BJ (cell line): ENCODE results near the gene CLDN34. TPM values are rescaled to one million over a fixed set of nuclear protein-coding genes. Genes with fewer than 3 reads are reported as not detected.

Experiments
- CTCF ChIA-PET: fragments of 350-600 bp; formaldehyde crosslinking; extraction: SDS; loops from one replicate; lab custom pipeline; 2021; ENCODE audit warnings: antibody characterized with exemption, inconsistent platforms; lab: Yijun Ruan, JAX
- POLR2A ChIA-PET: fragments of 300-600 bp; sonication (Branson Sonifier 250); formaldehyde crosslinking; extraction: SDS; loops from one replicate; lab custom pipeline; 2021; ENCODE audit warnings: antibody characterized with exemption; lab: Charles Lee
- DNase-seq: peaks from one replicate; pipeline ENCODE4 v3.0.0-alpha.2; 2011; ENCODE audit warnings: low read depth
- H3K27me3 ChIP-seq: 2 replicates; pipeline ENCODE4 v1.6.0; 2011; ENCODE audit warnings: low read length; ENCODE audit not compliant: control insufficient read depth, insufficient read depth
- H3K36me3 ChIP-seq: 2 replicates; pipeline ENCODE4 v1.5.1; 2011; ENCODE audit warnings: low read length; ENCODE audit not compliant: control insufficient read depth, insufficient read depth
- H3K4me3 ChIP-seq: 2 replicates; pipeline ENCODE4 v1.5.1; 2011; ENCODE audit warnings: low read depth, mild to moderate bottlenecking, control low read depth, low read length
- CTCF ChIP-seq: IDR thresholded peaks from 2 replicates; pipeline ENCODE4 v1.5.1; 2011; ENCODE audit warnings: low read depth, mild to moderate bottlenecking, control low read depth, inconsistent platforms, low read length, moderate library complexity; ENCODE audit not compliant: insufficient read depth
- polyA plus RNA-seq: library from polyadenylated mRNA; depleted of rRNA; stranded (reverse); fragments of >200 nt; gene quantifications from 2 replicates; pipeline ENCODE4 v1.2.3, GENCODE V29; 2011; rRNA removed

The CLDN34 gene
- polyA plus RNA-seq, 1 experiment, result not detected

- DNase-seq, result no peak
- Histone ChIP-seq H3K4me3 (peak overlapping the region; percentile 57), H3K27me3 (no peaks in the 10 kb centered on the region), H3K36me3 (no peaks in the 10 kb centered on the region; the same call in 1 of the 2 replicates)
- no peak for TF ChIP-seq CTCF
- POLR2A ChIA-PET, result no interaction called here
- CTCF ChIA-PET, result interaction anchor here (1.3 to 2.0 kb wide), 2 partner anchors 103 to 119 kb away, joined by 4 to 9 read pairs; no protein-coding TSS in a partner anchor
Measured at GRCh38 chrX:10015723-10016518, 48.8 kb downstream of the CLDN34 start.

- Histone ChIP-seq H3K4me3 (peak overlapping the region; percentile 57), H3K36me3 (no peaks in the 10 kb centered on the region; the same call in 1 of the 2 replicates), H3K27me3 (no peaks in the 10 kb centered on the region)
- TF ChIP-seq CTCF, result no peak
- no peak for DNase-seq
- POLR2A ChIA-PET, result no interaction called here
- CTCF ChIA-PET, result interaction anchor here (1.3 to 2.0 kb wide), 2 partner anchors 102 to 120 kb away, joined by 4 to 9 read pairs; no protein-coding TSS in a partner anchor
Measured at GRCh38 chrX:10016519-10017132, 49.5 kb downstream of the CLDN34 start.

- CTCF ChIA-PET, result interaction anchor here (1.1 to 2.0 kb wide), 3 partner anchors 93 to 101 kb away, joined by 3 to 9 read pairs (median 3); no protein-coding TSS in a partner anchor
- TF ChIP-seq CTCF, result peak; percentile 16; the same call in 1 of the 2 replicates
- Histone ChIP-seq H3K36me3 (no peaks in the 10 kb centered on the region; the same call in 1 of the 2 replicates), H3K4me3 (no peak overlapping the region), H3K27me3 (no peaks in the 10 kb centered on the region)
- POLR2A ChIA-PET, result no interaction called here
- DNase-seq, result peak; percentile 64
Measured at GRCh38 chrX:10017872-10018271, 50.7 kb downstream of the CLDN34 start.

Other genes starting within 250 kb of the CLDN34 start
- gene GPR143, start 201.5 kb upstream of the CLDN34 start, polyA plus RNA-seq, result not detected in 2 replicates
- gene SHROOM2, start 180.9 kb upstream of the CLDN34 start, polyA plus RNA-seq, result 0.71 and 1.1 TPM in 2 replicates
- 0.11 and 0.15 TPM in 2 replicates for gene CLCN4, start 189.6 kb downstream of the CLDN34 start, polyA plus RNA-seq